Endometrial microvascular endothelial cells (primary cell): Measurements from ENCODE around the gene ZDHHC5. TPM values are rescaled to one million over a fixed set of nuclear protein-coding genes. Genes with fewer than 3 reads are reported as not detected.
"Not testable (repeated sequence)": the region's sequence is repeated elsewhere in the genome, so short reads cannot be mapped to it uniquely, and the experiment has no call there.

Source experiments
- in situ Hi-C: cut with HindIII; loops from 2 replicates; pipeline ENCODE4 v1.10.0; 2017; ENCODE audit warnings: low sequenced_read_pairs, low pct_unique_long_range_greater_than_20kb; ENCODE audit errors: inconsistent ontology term
- total RNA-seq: library from RNA; depleted of rRNA; stranded (reverse); fragments of >200 nt; gene quantifications from one replicate; pipeline ENCODE4 v1.2.3, GENCODE V29; 2015; ENCODE audit errors: inconsistent ontology term

The ZDHHC5 gene
- total RNA-seq, 1 donor from 2014 or later: 60.3 TPM

DNA sequence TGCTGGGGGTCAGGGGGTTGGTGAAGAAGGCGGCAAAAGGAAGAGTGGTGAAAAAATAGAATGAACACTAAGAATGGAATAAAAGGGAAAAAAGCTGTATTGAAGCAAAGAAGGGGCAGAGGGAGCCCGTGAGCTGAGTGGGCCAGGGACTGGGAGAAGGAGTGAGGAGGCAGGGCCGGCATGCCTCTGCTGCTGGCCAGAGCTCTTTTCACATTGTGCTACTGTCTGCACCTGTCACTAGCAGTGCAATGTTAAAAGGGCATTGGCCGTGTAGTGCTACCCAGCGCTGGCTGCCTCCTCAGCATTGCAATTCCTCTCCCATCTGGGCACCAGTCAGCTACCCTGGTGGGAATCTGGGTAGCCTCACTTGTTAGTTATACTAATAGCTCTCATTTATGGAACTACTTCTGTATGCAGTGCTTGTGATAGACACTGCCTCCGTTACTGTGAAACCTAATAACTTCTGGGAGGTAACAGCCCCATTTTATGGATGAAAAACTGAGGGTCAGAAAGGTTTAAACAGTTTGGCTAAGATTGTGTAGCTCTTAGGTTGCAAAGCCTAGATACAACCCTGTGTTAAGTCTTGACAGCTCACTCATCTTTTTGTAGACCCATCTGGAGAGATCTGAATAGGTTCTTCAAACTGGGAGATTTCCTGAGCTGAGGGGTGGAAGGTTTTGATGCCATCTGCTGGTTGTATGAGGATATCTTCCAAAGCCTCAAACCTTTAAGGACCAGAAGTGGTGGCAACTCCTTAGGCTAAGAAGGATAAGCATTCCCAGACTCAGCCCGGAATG lies 26.7 kb upstream of the ZDHHC5 start:
- in situ Hi-C loops: no loop called here

DNA sequence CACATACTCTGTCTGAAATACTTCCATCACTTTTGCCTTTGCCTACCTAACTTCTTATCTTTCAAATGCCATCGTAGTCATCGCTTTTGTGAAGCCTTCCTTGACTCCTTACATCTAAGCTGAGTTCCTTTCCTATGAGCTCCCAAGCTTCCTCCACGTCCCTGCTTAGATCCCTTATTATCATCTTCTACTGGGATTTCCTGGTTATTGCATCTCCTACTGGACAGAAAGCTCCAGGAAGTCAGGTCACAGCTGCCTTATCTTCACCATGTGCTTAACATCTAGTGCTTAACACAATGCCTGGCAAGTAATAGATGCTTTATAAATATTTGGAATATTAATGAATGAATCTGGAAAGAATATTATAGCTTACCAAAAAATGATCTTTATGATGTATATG lies 24.1 kb upstream of the ZDHHC5 start:
- in situ Hi-C loops: no loop called here

DNA sequence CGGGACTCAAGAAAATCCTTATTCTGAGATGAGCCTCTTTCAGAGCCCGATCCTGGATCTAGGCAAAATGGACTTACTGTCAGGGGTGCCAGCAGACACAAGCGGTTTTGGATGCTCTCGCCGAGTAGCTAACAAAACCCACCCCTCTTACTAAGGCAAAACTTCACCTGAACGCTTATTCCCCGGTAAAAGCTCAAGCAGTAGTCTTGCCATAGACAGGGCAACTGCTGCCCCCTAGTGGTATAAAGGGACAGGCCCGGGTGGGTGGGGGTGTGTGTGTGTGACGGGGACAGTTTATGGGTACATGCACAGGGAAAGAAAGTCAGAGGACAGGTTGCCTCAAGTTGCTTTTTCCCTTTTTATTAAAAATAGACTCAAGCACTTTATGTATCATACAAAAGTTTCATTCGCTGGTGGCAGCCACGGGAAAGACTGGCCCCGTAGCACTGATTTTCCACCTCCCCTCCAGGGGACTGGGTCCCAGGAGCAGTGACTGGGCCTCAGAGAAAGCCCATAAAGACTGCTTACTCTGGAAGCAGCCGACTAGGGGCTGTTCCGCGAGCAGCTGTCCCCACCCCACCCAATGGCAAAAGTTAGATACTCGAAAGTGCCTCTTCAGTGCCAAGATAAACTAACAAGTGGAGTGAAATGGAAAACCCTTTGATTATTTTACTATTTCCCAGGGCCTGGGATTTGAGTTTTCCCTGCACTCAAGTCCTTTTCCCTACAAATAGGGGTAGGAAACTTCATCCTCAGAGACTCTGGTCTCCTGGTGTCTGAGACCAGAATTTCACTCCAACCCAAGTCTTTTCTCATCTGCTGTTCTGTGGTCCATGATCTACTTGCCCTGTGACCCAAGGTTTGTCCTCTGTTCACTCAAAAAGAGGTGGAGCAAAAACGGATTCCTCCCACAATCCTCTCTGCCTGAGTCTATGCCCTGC lies 22.9 kb upstream of the ZDHHC5 start:
- in situ Hi-C loops: no loop called here

DNA sequence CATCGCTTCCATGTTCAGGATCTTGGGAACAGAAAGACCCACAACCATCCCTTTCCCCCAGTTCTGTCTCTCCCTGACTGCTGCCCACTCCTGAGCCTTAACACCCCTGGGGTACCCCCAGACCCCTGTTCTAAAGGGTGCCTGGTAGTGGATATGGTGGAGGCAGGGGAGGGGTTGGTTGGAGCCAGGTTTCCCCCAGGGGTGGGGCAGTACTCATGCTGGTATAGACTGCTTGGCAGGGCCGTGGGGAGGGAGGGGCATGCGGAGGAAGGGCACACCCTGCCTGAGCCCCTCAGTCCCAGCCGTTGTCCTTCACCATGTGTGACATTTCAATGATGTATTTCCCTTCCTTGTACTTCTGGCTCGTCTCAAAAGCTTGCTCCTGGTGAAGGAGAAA lies 22.2 kb upstream of the ZDHHC5 start:
- in situ Hi-C loops: no loop called here

DNA sequence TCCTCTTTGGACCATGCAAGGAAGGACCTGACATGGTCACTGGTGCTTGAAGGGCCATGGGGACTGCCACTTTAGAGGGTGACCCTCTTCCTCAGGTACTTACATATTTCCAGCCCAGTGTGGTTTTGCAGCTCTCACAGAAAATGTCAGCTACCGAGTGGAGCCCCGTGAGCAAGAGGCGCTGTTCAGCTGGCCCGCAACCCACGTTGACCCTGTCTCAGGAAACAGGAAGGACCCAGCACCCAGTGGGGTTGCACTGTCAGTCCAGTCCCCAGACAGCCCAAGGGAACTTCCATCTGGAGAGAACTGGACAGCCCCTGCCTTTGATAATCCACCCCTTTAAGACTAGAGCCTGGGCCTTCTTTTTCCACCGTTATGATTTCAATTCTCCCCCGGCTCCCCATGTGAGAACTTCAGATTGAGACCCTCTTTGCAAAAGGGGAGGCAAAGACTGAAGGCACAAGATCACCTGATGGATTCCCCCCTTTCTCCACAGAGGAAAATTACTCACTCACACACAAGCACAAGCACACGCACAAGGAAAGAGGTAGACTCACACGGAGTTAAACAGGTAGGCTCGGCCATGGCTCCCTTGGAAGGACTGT lies 21.6 kb upstream of the ZDHHC5 start:
- in situ Hi-C loops: no loop called here

DNA sequence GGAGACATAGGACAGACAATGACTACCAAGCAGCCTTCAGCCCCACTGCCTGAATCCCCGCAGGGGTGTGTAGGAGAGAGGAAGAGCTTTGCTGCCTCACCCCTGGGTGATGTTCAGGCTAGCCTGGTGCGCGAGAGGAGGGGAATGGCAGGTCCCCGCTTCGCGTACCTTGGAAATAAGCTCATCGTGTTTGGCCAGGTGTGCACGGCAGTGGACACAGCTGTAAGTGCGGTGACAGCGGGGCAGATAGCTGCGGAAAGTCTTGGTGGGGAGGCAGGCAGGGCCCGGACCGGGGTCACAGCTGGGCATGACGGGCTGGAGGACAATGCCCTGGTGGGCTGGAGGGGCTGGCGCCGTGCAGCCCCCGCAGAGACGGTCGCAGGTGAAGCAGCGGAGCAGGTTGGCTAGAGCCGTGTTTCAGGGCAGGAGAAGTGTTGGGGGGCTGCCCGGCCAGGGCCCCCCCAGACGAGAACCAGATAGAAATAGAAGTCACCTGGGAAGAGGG lies 21.1 kb upstream of the ZDHHC5 start:
- in situ Hi-C loops: no loop called here

DNA sequence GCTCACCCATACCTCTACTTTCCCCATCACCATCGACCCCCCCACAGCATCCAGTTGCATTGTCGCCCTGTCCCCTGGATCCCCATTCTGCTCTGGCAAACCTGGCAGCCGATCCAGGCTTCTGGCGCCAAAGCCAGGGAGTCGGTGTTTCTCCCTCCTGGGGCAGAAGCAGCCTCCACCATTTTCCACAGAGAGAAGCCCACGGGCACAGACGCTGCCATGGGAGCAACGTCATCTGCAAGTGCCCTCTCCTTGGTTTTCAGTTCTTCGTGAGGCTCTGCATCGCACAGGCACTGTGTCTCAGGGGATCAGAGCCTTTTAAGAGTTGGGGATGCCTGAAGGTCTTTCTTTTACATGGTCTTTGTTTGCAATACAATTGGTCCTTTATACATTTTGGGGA lies 20.5 kb upstream of the ZDHHC5 start:
- in situ Hi-C loops: no loop called here

DNA sequence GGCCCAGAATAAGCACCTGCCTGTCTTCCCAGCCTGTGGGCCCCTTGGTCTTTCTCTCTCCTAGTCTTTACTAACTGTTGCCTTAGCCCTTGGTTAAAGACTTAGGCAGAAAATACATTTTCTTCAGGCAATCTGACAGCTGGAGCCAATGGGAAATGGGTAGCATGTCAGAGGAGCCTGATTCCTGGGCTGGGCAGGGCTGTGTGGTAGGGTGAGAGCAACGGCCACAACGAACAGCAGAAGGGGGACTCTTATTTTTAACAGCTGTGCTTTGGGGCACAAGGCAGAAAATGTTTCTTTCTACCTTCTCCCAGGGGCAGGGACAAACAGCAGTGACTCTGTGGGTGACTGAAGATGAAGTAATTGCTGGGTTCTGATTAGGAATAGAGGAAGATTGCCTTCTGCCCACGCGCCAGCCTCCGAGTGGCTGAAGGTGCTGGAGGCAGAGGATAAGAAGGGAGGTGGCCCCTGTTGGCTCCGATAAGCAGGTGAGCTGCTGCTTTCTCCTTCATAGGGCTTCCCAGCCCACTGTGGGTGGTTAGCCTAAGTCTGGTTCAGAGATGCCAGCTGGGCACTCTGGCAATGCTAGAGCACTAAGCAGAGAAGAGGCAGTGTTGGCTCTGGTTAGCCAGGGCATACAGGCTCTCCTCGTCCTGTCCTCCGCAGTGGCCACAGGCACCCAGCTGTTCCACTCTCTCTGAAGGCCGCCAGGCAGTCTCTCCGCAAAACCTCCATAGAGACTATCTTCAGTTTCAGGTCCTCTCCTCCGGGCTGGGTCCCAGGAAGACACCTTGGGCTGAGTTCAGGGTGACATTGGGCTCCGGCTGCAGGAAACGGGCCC lies 19.7 kb upstream of the ZDHHC5 start:
- in situ Hi-C loops: no loop called here

DNA sequence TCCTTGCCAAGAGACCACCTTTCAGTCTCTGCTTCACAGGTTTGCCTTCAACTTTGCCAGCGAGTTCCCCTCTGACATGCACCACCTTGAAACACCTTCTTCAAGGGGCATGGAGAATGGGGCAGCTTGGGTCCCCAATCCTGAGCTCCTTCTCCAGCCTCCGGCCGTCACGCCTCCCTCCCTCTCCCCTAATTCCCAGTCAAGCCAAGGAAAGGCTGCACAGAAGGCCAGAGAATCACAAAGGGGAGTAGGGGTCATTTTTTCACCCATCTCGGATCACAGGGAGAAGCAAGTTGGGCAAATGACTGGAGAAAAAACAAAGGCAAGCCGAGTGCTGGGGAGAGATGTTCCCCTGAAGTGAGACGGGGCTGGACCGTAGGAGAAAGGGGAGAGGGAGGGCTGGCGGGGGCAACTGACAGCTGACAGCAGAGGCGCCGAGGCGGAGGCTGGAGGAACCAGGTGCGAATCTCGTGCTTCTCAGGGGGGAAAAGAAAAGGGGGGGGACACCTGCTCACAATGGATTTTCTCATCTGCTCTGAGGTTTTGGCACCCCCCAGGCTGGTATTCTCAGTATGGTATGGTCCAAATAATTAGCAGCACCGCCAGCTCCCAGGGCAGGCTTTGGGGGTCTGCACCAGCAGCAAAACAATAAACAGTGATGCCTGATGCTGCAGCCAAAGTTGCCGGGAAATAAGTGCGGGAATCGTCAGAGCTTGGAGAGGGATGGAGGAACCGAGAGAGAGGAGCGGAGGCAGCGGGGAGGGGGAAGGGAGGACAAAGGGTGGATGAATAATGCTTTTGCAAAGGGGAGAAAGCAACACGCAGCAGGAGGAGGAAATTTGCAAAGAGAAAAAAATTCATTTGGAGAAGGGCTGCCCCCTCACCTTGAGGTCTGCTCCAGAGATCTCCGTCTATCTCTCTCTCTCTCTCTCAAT lies 18.8 kb upstream of the ZDHHC5 start:
- in situ Hi-C loops: no loop called here

DNA sequence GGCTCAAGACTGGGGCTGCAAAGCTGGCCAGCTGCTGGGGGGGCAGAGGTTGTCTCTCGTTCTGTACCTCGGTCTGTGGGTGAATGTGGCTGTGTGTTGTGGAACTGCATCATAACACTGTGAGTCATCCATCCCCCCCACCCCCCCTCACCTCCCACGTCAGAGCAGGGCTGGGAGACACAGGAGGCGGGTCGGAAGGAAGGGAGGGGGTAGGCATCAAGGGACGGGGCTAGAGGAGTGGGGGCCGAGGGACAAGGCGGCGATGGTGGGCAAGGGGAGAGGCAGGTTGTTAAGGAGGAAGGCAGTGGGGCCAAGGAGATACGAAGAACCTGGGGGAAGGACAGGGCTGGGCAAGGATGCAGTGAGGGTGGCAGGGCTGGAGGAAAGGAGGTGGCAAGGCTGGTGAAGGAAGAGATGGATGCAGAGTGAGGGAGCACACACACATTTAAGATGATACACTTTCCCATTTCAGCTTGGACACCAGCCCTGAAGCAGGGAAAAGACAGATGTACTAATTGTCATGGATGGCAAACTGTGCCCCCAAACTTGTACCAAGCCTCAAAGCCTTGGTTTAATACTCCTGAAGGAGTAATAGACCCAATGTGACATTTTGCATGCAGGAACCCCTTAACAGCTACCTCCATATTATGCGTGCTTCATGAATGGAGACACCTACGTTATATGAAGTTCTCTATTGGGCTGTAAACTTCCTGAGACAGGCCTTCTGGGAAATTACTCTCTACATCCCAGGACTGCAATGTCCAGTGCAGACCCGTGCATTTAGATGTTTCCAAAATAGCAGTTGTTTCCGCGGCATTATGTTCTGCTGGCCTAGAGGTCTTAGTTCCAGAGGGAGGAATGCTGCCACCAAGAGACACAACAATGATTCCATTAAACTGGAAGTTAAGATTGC lies 17.8 kb upstream of the ZDHHC5 start, which contains the start of gene YPEL4:
Gene YPEL4 (minus strand): TSS at position 87 of the 913 bp plus-strand sequence. CDS start 2,805 bp downstream, outside the sequence.
- in situ Hi-C loops: no loop called here

DNA sequence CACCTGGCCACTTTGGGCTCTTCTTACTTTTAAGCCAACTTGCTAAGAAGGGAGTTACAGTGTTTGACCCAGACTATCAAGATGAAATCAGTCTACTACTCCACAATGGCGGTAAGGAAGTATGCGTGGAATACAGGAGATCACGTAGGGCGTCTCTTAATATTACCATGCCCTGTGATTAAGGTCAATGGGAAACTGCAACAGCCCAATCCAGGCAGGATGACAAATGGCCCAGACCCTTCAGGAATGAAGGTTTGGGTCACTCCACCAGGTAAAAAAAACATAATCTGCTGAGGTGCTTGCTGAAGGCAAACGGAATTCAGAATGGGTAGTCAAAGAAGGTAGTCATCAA lies 17.2 kb upstream of the ZDHHC5 start:
- in situ Hi-C loops: no loop called here

DNA sequence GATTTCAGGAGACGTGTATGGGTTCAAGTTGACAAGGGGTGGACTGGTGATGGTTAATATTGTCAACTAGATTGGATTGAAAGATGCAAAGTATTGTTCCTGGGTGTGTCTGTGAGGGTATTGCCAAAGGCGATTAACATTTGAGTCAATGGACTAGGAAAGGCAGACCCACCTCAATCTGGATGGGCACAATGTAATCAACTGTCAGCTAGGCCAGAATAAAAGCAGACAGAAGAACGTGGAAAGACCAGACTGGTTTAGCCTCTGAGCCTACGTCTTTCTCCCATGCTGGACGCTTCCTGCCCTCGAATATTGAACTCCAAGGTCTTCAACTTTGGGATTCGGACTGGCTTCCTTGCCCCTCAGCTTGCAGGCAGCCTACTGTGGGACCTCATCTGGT lies 16.5 kb upstream of the ZDHHC5 start:
- in situ Hi-C loops: no loop called here

DNA sequence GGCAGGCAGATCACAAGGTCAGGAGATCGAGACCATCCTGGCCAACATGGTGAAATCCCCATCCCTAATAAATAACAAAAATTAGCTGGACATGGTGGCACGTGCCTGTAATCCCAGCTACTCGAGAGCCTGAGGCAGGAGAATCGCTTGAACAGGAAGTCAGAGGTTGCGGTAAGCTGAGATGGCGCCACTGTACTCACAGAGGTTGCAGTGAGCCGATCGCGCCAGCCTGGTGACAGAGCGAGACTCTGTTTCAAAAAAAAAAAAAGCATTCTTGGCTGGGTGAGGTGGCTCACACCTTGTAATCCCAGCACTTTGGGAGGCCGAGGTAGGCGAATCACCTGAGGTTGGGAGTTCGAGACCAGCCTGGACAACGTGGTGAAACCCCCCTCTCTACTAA lies 15.7 kb upstream of the ZDHHC5 start:
- in situ Hi-C loops: not testable (repeated sequence)

DNA sequence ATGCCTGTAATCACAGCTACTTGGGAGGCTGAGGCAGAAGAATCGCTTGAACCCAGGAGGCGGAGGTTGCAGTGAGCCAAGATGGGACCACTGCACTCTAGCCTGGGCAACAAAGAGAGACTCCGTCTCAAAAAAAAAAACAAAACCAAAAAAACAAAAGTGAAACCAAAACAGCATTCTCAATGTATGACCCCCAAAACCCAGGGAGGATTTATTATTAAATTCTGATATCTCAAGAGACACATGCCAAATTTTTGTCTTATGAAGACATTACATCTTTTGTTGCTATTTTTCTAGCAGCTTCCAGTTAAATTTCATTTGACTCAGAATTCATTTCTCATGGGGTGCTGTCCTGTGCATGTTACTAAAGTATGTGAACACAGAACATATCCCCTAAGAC lies 15.3 kb upstream of the ZDHHC5 start:
- in situ Hi-C loops: no loop called here

DNA sequence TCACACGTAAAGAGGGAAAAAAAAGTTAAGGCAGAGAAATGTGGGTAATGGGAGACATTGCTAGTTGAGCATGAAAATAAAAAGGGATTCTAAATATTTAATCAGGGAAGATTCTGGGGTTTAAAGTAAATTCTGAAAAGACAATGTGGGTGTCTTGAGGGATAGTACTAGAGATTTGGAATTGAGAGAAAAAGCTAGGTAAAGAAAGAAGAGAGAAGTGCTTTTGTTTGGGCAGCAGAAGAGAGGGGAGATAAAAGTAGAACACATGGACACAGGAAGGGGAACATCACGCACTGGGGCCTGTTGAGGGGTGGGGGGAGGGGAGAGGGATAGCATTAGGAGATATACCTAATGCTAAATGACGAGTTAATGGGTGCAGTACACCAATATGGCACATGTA lies 14.8 kb upstream of the ZDHHC5 start:
- in situ Hi-C loops: no loop called here

DNA sequence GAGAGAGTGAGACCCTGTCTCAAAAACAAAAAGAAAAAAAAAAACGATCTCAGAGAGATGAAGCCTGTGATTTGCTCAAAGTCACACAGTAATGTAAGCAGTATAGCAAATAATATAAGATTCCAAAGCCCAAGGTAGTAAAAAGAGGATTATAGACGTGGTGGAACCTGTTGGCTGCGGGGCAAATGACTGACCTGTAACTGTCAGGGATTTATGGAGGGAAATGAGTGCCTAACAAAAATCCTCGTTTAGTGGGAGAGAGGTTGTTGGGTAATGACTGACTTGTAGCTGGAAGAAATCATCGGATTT lies 11.1 kb upstream of the ZDHHC5 start:
- in situ Hi-C loops: no loop called here
